Limb (tissue), 2 donors: ENCODE data around the gene CD80.

Experiments
- DNase-seq, 2 donors: peaks; one replicate each; pipeline ENCODE4 v3.0.0-alpha.2; 2016; ENCODE audit errors: extremely low spot score in 2 of 2

The CD80 gene

DNA sequence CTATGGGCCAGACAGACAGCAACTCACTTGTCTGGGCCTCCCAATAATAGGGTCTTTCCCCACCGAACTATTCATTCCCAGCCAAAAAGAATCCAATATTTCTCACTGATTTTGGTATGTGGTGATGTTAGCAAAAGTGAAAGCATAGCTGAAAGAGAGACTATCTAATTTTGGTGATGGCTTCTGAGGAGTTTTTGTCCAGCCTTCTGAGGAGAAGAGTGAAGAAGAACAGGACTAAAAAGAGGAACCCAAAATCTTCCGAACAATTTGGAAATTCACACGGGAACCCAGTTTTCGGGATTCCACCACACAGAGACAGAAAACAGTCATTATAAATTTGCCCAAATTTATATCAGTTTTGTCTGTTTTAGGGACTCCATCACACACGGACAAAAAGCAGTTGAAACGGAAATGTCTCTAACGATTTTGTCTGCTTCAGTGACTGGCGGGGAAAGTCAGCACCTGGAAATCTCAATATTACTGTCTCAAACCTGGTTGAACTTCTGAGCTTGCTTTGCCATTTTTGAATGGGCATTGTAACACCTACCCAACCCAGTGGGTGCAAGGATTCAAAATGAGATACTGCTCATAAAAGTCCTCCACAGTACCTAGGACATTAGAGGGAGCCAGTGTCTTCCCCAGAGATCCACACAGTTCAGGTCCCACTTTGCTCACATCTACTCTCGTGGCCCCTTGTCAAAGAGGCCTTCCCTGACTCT lies 9.1 kb downstream of the CD80 start:
- no peak for DNase-seq

DNA sequence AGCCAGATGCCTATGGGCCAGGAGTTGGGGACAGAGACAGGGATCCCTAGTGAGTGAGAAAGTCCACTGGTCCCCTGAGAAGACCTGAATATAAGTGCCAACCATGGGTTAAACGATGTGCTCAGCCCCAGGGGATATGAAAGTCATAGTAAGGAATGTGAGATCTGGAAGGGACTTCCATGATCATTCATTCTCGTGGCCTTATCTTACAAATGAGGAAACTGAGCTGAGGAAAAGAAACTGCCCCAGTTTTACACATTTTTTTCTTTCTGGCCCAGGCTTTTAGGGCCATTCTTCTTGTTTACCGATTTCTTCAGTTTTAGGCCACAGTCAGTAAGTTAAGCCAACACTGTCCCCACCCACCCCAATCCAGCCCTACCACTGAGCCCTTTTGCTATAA lies 11.1 kb downstream of the CD80 start:
- DNase-seq = no peak

DNA sequence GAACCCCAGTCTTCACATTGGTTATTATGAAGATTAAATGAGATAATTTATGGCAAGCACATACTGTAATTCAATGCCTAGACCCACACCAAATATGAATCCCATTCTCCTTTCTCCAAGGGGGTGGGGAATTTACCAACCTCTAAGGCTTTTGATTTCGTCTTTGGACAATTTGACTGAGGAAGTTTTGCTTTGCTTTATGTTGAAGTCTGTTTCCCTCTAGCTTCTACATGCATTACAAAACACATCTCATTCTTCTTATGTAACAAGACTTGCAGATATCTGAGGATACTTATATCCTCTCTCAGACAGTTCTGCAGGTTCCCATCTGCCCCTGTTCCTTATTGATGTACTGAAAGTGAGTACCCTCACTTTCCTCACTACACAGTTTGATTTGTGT lies 12.2 kb downstream of the CD80 start:
- no peak for DNase-seq

DNA sequence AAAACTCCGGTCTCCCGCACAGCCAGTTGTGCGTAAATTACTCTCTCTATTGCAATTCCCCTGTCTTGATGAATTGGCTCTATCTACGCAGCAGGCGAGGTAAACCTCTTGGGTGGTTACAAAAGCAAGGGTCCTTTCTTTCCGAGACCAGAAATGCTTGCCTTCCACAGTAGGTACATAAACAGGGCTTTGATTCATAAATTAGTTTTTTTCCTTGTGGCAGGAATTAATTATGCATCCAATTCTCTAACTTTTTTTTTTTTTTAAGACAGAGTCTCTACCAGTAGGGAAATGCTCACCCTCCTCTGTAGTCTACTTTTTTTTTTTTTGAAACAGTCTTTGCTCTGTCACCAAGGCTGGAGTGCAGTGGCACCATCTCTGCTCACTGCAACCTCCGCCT lies 16.3 kb downstream of the CD80 start:
- no peak for DNase-seq

DNA sequence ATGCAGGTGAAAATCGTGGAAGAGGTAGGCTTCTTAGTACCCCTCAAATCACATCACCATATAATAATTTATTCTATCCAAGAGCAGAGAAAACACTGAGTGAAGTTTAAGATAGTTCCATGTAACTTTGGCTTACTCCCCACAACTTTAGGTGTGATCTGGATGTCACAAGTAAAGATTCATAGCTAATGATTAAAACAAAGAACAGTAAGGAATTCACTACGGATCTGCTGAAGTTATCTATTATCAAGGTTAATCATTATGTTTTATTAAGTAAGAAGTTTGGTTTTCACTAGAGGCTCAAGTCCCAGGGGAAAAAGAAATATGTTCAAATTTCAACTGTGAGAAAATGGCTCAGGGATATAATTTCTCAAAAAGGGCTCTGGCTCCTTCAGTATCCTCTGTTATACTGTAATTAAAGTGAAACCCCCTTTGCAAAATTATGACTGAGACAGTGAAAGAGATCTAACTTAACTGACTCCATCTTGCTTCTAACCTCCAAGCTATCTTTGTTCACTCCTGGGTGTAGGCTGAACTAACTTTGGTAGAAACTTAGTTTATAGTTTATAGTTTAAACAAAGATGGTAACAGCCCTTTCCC lies 17.1 kb downstream of the CD80 start:
- no peak for DNase-seq

DNA sequence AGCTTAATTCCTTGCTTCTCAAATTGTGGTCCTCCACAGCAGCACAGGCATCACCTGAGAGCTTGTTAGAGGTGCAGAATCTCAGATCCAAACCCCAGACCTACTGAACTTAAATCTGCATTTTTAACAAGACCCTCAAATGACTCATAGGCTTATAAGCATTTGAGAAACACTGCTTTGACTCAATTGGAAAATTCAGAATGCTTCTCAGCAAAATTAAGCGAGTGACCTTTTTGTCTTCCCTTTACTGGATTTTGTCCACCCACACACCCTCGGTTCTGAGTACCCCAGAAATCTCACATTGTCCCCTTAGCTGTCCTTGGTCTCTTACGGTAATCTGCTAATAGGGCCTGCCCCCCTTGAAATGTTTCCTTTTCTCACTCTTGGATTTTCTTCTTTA lies 17.9 kb downstream of the CD80 start:
- DNase-seq = no peak

DNA sequence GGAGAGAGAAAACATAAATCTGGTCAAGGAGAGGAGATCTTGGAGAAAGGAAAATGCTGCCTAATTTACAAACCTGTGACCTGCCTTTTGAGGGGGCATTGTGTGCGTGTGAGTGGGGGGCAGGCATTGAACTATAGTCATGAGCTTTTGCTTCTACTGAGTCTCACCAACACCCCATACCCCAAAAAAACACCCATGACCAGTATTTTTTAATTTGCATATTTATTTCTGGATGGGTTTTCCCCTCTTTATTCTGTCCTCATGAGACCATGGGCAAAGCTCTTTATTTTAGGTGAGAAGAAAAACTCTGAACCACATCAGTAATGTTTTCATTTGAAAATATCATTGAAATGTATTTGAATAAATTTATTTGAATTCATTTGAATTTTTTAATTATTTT lies 20.6 kb downstream of the CD80 start:
- no peak for DNase-seq

DNA sequence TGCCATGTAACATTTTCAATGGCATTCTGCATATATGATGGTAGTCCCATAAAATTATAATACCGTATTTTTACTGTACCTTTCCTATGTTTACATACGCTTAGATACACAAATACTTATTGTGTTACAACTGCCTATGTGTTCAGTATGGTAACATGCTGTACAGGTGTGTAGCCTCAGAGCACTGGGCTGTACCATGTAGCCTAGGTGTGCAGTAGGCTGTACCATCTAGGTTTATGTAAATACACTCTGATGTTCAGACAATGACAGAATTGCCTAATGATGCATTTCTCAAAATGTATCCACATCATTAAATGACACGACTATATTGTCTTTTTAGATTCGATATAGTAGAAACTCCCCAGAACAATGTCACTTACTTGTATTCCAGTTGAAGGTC lies 22.7 kb downstream of the CD80 start:
- DNase-seq = no peak

DNA sequence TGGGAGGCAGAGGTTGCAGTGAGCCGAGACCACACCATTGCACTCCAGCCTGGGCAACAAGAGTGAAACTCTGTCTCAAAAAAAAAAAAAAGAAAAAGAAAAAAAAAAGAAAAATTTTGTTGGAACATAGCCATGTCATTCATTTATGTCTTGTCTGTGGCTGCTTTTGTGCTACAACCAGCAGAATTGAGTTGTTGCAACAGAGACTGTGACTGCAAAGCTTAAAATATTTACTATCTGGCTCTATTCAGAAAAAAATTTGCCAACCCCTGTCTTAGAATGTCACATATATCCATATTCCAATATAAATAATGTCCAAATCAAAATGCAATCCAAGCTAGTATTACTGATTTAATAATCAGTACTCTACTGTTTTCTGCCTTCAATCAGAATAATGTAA lies 25.1 kb downstream of the CD80 start:
- DNase-seq = no peak

DNA sequence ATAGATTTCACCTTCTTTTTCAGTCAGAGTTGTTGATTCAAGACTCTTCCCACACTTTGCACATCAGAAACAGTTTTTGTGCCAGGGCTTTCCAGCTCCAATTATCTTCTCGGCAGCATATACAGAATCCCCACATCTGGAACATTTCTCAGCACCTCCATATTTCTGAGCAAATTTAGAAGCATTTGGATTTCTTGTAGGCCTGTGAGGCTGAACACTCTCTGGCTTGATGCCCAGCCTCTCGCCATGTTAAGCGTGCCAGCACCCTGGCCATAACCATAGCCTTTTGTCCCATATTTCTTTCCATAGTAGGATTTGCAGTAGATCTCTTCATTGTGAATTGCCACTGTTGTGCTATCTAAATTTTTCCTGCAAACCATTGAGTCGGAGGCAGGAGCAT lies 28.3 kb downstream of the CD80 start:
- no peak for DNase-seq

DNA sequence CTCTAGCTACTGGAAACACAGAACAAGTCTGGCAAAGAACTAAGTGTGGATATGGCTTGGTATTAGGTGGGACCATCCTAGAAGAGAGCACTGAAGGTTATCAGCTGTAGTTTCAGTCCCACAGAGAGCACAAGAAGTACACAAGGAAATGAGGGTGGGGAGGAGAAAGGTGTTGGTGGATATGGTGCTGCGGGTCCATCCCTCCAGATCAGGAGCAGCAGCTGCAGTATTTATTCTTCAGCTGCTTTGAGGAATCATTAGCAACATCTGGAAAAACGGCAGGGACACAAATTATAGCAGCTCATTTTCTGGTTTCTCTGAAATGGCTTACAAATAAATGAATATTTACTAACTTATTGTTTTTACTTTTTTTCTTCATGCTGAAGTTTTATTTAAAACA lies 29.0 kb downstream of the CD80 start:
- no peak for DNase-seq

DNA sequence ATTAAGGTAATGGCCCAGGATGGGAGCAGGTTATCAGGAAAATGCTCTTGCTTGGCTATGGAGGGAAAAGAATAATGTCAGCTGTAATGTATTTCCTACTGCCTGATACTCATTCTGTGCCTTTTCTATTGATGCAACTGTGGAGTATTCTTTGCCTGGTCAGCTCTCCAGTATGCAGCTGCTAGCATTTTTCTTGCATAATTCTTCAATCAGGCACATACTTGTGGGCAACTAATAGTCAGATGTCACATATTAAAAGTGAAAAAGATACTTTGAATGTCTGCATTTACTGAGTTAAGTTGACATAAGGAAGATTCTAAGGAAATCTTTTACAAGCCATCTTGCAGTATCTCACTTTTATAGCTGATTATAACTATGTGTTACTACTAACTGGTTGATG lies 29.5 kb downstream of the CD80 start:
- DNase-seq = no peak

DNA sequence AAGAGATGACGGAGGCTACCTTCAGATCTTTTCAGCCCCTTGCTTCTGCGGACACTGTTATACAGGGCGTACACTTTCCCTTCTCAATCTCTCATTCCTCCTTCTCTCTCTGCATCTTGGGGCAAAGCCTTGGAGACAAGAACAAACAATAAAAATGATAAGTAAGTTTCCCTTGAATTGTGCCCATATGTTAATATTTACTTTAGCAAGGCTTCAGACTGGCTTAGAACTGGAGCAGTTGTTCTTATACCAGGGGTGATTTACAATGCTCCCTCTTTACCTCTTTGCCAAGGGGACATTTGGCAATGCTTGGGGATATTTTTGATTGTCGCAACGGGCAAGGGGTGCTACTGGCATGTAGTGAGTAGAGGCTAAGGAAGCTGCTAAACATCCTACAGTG lies 31.7 kb downstream of the CD80 start:
- DNase-seq = no peak

DNA sequence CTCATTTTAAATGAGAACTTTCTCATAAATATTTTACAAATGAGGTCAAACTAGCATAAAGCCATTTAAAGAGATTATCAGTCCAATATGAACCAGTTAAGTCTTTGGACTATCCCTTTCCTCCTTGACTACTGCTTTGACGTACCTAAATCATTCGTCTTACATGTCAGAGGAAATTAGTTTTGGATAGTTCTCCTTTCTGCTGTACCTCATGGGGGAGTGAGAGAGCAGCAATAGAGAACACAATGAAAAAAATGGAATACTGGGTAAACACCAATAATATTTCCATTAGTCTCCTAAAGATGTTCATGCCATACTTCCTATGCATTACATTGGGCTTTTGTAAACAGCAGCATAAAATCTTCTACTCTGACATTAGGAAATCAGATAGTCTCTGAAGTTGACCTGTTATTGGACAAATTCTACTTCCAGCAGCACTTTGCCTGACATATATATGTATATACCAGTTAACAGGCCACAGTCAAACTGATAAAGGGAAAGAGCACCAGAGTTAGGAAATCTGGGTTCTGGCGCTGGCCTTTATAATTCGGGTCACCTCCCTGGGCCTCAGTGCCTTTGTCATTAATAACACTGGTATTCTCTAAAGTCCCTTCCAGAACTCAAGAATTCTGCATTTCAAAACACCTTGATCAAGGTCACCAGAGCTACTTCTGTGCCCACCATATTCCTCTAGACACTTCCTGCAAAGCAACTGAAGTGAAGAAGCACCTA lies 34.3 kb downstream of the CD80 start:
- no peak for DNase-seq

DNA sequence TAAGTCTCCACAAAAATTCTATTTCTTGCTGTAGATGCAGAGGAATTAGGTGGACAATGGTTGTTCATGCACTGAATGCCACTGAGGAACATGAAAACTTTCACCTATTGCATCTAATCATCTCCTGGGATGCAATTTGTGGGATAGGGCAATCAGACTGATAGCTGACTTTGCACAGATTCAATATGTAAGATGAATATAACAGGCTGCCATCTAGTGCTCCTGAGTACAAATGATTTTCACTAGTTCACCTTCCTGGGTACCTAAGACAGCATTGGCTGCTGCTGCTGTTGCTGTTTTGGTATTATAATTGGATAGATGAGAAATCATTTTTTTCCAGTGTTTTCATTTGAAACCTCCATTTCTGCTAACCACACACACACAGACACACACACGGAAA lies 41.4 kb downstream of the CD80 start:
- DNase-seq = no peak

DNA sequence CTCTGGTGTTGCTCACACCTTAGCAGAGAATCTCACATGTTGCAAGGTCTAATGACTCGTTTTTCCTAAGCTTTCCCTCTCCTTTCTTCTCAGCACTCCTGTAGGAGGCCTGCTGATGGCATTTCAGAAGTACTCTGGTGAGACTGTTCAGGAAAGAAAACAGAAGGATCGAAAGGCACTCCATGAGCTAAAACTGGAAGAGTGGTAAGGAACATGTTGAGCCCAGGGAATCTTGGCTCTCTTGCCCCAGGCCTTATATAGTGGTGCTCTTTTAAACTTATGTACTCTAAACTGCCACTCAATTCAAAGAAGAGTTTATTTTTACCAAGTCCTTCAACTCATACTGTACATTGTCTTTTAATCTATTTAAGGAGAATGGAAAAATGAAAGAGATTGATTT lies 42.3 kb downstream of the CD80 start:
- DNase-seq = no peak

DNA sequence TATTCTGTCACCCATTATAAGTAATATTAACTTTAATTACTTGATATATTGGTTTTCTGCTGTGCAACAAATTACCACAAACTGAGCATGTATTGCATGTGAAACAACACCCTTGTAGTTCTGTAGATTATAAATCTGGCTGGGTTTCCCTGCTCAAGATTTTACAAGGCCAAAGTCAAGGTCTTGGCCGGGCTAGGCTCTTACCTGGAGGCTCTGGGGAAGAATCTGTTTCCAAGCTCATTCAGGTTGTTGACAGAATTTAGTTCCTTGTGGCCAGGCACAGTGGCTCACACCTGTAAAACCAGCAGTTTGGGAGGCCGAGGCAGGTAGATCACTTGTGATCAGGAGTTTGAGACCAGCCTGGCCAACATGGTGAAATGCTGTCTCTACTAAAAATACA lies 44.8 kb downstream of the CD80 start:
- DNase-seq = no peak

DNA sequence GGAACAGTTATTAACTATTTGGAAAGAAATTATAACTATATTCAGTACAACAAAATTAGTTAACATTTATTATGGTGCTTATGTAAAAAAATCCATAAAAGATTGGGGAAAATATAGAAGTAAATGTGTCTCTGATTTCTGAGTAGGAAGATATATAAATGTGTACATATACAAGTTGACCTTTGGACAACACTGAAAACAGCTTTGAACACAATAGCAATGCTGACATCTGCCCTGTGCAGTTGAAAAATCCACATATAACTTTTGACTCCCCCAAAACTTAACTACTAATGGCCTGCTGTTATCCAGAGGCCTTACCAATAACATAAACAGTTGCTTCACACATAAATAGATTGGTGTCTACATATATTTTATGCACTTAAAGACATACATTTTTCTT lies 48.7 kb downstream of the CD80 start:
- no peak for DNase-seq

DNA sequence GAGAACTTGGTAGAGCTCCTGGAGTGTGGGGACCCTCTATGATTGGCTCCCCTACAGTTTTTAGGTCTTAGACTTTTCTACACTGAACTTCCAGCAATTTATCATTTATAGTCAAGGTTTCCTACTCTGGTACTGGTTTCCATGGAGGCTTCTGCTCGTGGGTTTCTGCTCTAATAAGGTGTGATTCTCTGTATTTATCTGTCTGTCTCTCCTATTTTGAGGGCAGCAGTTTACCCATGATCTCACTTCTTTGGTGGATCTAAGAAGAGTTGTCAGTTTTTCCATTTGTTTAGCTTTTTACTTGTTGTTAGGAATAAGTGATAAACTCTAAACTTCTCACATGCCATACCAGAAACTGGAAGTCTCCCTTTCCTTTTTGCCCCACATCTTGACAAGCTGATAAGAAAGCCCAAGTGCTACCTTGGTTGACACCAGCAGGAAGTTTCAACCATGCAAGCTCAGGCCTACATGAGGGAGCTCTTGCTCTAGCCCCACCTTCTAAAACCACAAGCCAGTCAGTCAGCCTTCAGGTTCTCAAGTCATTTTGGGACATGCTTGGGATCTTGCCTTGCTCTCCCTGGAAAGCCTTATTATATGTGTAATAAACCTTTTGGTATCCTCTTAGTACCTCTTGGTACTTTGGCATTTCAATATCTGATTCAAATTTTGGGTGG lies 51.1 kb downstream of the CD80 start:
- DNase-seq = no peak

DNA sequence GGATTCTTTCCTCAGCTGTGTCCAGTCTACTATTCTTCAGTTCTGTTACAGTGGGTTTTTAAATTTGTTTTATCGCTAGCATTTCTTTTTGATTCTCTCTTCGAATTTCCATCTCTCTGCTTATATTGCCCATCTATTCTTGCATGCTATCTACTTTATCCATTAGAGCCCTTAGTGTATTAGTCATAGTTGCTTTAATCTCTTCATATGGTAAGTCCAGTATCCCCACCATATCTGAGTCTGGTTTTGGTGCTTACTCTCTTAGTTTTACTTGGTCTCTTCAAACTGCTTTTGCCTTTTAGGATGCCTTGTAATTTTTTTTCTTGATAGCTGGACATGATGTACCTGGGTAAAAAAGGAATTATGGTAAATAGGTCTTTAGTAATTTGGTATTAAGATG lies 52.0 kb downstream of the CD80 start:
- DNase-seq = no peak

DNA sequence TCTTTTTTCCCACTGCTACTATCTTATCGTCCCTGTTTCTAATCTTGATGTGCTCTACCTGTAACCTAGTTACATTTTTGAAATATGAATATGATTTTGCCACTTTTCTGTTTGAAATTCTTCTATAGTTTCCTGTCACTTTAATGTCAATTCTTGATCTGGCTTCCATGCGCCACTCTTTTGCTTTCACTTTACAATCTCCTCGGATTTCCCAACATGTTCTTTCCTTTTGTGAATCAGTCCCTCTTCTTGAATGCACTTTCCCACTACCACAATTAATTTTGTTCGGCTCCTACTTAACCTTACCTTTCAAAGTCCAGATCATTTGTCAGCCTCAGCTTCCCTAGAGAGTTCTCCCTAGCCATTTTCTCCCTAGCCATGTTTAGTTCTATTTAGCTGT lies 52.8 kb downstream of the CD80 start:
- DNase-seq = no peak

DNA sequence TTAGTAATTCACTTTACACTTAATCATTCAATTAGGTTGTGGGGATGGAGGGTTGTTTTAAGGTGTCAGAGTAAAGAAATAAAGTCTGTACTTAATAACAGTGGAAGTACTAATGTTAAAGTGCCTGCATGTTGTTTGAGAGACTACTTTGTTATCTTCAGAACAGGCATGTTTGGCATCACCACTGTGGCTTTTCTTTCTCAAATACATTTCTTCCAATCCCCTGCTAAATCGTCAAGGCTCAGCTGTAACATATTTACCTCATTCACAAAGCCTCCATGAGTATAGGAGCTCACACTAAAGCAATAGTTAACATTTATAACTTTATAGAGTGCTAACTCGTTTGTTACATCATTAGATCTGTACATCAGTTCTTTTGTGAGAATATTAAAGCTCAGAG lies 58.5 kb downstream of the CD80 start:
- DNase-seq = no peak

DNA sequence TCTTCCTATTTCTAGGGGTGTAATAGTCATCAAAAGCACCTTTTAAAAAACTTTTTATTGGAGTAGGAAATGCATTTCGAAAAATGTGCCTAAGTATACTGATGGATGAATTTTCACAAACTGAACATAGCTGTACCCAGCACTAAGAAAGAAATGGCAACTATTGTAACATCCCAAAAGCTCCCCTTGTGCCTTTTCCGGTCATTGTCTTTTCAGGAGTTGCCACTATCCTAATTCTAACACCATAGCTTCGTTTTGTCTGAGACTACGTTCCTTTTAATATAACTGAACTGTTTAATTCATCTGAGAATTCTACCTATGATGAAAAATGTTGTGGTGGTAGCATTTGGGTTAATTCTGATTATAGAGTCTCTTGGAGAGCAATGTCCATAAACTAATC lies 59.1 kb downstream of the CD80 start:
- no peak for DNase-seq
